ENCODE measurements around the gene DYNC2H1.

DNA sequence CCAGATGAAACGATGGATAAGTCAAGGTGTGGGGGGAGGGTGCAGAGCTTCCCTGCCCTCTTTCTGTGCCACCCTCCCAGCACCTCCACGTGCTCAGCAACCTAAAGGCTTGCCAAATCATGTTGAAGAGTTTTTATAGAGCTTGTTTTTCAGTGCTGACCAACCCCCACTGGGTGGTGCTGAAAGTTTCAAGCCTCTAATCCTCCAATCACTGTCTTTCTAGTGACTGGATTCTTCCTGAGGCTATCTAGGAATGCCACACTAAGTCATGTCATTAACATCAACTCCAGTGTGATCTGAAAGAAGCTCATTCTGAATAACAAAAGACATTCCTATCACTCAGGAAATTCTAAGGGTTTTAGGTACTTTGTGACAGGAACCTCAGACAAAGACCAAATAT, 382.6 kb downstream of the DYNC2H1 start:
- TF ChIP-seq, protein P1, sequence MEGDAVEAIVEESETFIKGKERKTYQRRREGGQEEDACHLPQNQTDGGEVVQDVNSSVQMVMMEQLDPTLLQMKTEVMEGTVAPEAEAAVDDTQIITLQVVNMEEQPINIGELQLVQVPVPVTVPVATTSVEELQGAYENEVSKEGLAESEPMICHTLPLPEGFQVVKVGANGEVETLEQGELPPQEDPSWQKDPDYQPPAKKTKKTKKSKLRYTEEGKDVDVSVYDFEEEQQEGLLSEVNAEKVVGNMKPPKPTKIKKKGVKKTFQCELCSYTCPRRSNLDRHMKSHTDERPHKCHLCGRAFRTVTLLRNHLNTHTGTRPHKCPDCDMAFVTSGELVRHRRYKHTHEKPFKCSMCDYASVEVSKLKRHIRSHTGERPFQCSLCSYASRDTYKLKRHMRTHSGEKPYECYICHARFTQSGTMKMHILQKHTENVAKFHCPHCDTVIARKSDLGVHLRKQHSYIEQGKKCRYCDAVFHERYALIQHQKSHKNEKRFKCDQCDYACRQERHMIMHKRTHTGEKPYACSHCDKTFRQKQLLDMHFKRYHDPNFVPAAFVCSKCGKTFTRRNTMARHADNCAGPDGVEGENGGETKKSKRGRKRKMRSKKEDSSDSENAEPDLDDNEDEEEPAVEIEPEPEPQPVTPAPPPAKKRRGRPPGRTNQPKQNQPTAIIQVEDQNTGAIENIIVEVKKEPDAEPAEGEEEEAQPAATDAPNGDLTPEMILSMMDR (IDR thresholded peaks at IDR 0.05): no peak
- no peak for TF ChIP-seq POLR2A (IDR thresholded peaks at IDR 0.05)

Data from adrenal gland (tissue), 5 donors.